ENCODE data around the gene NOX3.
"Not testable (repeated sequence)": the region's sequence is repeated elsewhere in the genome, so short reads cannot be mapped to it uniquely, and the experiment has no call there.

Gene NOX3

DNA sequence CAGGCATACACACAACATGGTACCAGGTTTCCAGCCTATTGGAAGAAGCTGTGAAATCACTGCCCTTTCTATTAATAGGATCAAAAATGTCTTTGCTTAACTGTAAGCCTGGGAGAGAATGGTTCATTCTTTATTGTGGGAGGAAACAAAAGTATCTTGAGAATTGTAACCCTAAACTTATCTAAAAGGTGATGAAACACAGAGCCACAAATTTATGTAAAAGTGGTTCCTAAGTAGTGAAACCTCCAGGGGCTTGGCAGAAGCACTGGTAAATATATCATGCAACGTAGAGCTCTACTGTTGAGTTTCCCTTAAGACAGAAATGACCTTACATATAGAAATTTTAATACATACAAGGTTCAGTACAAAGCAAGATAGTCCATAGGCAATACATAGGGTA is 17.2 kb upstream of the NOX3 start:
- Histone ChIP-seq H3K9me2 (replicated peaks; ENCODE audit: low read depth, low read length) (no peaks in the 10 kb centered on the region), H3K79me2 (ENCODE audit: insufficient read depth, low read length) (no peaks in the 10 kb centered on the region), H3K9ac (ENCODE audit: low read depth, low read length, poor library complexity, severe bottlenecking) (no peak overlapping the region), H3F3A (ENCODE audit: low read depth) (no peaks in the 10 kb centered on the region), H3K27me3 (ENCODE audit: insufficient read depth, low read length, poor library complexity, severe bottlenecking) (no peaks in the 10 kb centered on the region), H3K4me1 (ENCODE audit: insufficient read depth, low read length, poor library complexity, severe bottlenecking) (no peaks in the 10 kb centered on the region), H3K4me2 (ENCODE audit: low read depth, low read length, poor library complexity, severe bottlenecking) (no peak overlapping the region), H3K9me3 (ENCODE audit: insufficient read depth, low read depth, low read length) (peaks cover 4% of the 10 kb centered on the region; the same call in 1 of the 2 replicates), H4K20me1 (ENCODE audit: insufficient read depth, low read length, poor library complexity, severe bottlenecking) (no peaks in the 10 kb centered on the region), H2AFZ (ENCODE audit: low read length) (no peak overlapping the region), H3K36me3 (ENCODE audit: insufficient read depth, low read length) (no peaks in the 10 kb centered on the region), H3K4me3 (ENCODE audit: low read length, poor library complexity, severe bottlenecking) (no peak overlapping the region)
- TF ChIP-seq EZH2phosphoT487 (IDR thresholded peaks at IDR 0.05; ENCODE audit: borderline replicate concordance), result no peak
- TF ChIP-seq, protein P1, sequence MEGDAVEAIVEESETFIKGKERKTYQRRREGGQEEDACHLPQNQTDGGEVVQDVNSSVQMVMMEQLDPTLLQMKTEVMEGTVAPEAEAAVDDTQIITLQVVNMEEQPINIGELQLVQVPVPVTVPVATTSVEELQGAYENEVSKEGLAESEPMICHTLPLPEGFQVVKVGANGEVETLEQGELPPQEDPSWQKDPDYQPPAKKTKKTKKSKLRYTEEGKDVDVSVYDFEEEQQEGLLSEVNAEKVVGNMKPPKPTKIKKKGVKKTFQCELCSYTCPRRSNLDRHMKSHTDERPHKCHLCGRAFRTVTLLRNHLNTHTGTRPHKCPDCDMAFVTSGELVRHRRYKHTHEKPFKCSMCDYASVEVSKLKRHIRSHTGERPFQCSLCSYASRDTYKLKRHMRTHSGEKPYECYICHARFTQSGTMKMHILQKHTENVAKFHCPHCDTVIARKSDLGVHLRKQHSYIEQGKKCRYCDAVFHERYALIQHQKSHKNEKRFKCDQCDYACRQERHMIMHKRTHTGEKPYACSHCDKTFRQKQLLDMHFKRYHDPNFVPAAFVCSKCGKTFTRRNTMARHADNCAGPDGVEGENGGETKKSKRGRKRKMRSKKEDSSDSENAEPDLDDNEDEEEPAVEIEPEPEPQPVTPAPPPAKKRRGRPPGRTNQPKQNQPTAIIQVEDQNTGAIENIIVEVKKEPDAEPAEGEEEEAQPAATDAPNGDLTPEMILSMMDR (conservative IDR thresholded peaks at IDR 0.05; ENCODE audit: low read length), result no peak

GRCh38 chr6:155470979-155471616 is 15.5 kb upstream of the NOX3 start:
- not testable (repeated sequence) for H3K9ac ChIP-seq (ENCODE audit: low read depth, low read length, poor library complexity, severe bottlenecking); H3K9me2 ChIP-seq (replicated peaks; ENCODE audit: low read depth, low read length); H4K20me1 ChIP-seq (ENCODE audit: insufficient read depth, low read length, poor library complexity, severe bottlenecking); H3K4me3 ChIP-seq (ENCODE audit: low read length, poor library complexity, severe bottlenecking); H3K9me3 ChIP-seq (ENCODE audit: insufficient read depth, low read depth, low read length); H3K27me3 ChIP-seq (ENCODE audit: insufficient read depth, low read length, poor library complexity, severe bottlenecking); H2AFZ ChIP-seq (ENCODE audit: low read length); H3K79me2 ChIP-seq (ENCODE audit: insufficient read depth, low read length); H3F3A ChIP-seq (ENCODE audit: low read depth); H3K4me1 ChIP-seq (ENCODE audit: insufficient read depth, low read length, poor library complexity, severe bottlenecking); H3K4me2 ChIP-seq (ENCODE audit: low read depth, low read length, poor library complexity, severe bottlenecking); H3K36me3 ChIP-seq (ENCODE audit: insufficient read depth, low read length)

DNA sequence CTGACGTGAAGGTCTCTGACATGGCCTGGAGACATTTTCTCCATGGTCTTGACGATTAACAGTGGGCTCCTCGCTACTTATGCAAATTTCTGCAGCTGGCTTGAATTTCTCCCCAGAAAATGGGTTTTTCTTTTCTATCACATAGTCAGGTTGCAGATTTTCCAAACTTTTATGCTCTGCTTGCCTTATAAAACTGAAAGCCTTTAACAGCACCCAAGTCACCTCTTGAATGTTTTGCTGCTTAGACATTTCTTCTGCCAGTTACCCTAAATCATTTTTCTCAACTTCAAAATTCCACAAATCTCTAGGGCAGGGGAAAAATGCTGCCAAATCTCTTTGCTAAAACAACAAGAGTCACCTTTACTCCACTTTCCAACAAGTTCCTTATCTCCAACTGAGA is 12.9 kb upstream of the NOX3 start:
- H3K36me3 ChIP-seq (ENCODE audit: insufficient read depth, low read length); H3K9me2 ChIP-seq (replicated peaks; ENCODE audit: low read depth, low read length); H3K4me2 ChIP-seq (ENCODE audit: low read depth, low read length, poor library complexity, severe bottlenecking); H3K79me2 ChIP-seq (ENCODE audit: insufficient read depth, low read length); H3K27me3 ChIP-seq (ENCODE audit: insufficient read depth, low read length, poor library complexity, severe bottlenecking); H3K4me3 ChIP-seq (ENCODE audit: low read length, poor library complexity, severe bottlenecking); H3F3A ChIP-seq (ENCODE audit: low read depth); H3K9ac ChIP-seq (ENCODE audit: low read depth, low read length, poor library complexity, severe bottlenecking); H3K4me1 ChIP-seq (ENCODE audit: insufficient read depth, low read length, poor library complexity, severe bottlenecking); H2AFZ ChIP-seq (ENCODE audit: low read length); H3K9me3 ChIP-seq (ENCODE audit: insufficient read depth, low read depth, low read length); H4K20me1 ChIP-seq (ENCODE audit: insufficient read depth, low read length, poor library complexity, severe bottlenecking): not testable (repeated sequence)

DNA sequence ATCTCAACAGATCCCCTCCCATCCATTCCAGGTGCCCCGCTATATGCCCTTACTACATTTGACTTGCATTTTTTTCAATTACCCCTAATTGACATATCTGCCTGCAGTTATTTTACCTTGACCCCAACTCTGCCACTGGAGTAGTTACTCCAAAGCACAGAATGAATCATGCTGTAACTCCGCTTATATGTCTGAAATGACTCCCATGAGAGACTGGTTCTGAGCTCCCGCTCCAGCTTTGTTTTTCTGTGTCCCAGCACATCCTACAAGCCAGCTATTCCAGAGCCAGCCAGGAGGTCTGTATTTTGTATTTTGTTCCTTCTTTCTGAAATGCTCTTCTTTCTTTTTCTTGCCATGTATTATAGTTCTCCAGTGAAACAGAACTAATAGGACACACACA is 10.9 kb upstream of the NOX3 start:
- Histone ChIP-seq H4K20me1 (ENCODE audit: insufficient read depth, low read length, poor library complexity, severe bottlenecking) (no peaks in the 10 kb centered on the region), H3K79me2 (ENCODE audit: insufficient read depth, low read length) (no peaks in the 10 kb centered on the region), H3K4me1 (ENCODE audit: insufficient read depth, low read length, poor library complexity, severe bottlenecking) (no peaks in the 10 kb centered on the region), H3F3A (ENCODE audit: low read depth) (no peaks in the 10 kb centered on the region), H3K4me2 (ENCODE audit: low read depth, low read length, poor library complexity, severe bottlenecking) (no peak overlapping the region), H3K9me2 (replicated peaks; ENCODE audit: low read depth, low read length) (no peaks in the 10 kb centered on the region), H3K36me3 (ENCODE audit: insufficient read depth, low read length) (no peaks in the 10 kb centered on the region), H3K9ac (ENCODE audit: low read depth, low read length, poor library complexity, severe bottlenecking) (no peak overlapping the region), H3K9me3 (ENCODE audit: insufficient read depth, low read depth, low read length) (peaks cover 4% of the 10 kb centered on the region), H2AFZ (ENCODE audit: low read length) (no peak overlapping the region), H3K27me3 (ENCODE audit: insufficient read depth, low read length, poor library complexity, severe bottlenecking) (no peaks in the 10 kb centered on the region), H3K4me3 (ENCODE audit: low read length, poor library complexity, severe bottlenecking) (no peak overlapping the region)
- TF ChIP-seq, protein P1 (conservative IDR thresholded peaks at IDR 0.05; ENCODE audit: low read length), result no peak
- no peak for TF ChIP-seq EZH2phosphoT487 (IDR thresholded peaks at IDR 0.05; ENCODE audit: borderline replicate concordance)
